Measurements from ENCODE around the gene WSB2.

Gene WSB2

GRCh38 chr12:118102609-118103008, 41.6 kb upstream of the WSB2 start:
- Histone ChIP-seq H3F3A (ENCODE audit: insufficient read depth, low read length) (no peaks in the 10 kb centered on the region), H3K4me3 (ENCODE audit: low read depth, low read length, poor library complexity, severe bottlenecking) (no peak overlapping the region), H3K9me2 (ENCODE audit: low read depth, low read length) (no peaks in the 10 kb centered on the region), H3K4me1 (ENCODE audit: insufficient read depth, low read length, severe bottlenecking) (peaks cover 7% of the 10 kb centered on the region), H3K9me3 (ENCODE audit: low read length) (no peaks in the 10 kb centered on the region), H3K36me3 (ENCODE audit: insufficient read depth, low read length) (no peaks in the 10 kb centered on the region), H4K20me1 (ENCODE audit: insufficient read depth, low read length) (no peaks in the 10 kb centered on the region), H3K4me2 (ENCODE audit: low read length) (no peak overlapping the region; the same call in 1 of the 2 replicates), H2AFZ (ENCODE audit: low read length) (no peak overlapping the region), H3K79me2 (ENCODE audit: insufficient read depth, low read length) (no peaks in the 10 kb centered on the region), H3K27ac (ENCODE audit: low read depth, low read length, poor library complexity, severe bottlenecking) (no peak overlapping the region), H3K27me3 (ENCODE audit: insufficient read depth, low read length) (no peaks in the 10 kb centered on the region), H3K9ac (ENCODE audit: low read length) (no peak overlapping the region)
- TF ChIP-seq EZH2 (IDR thresholded peaks at IDR 0.05; ENCODE audit: borderline replicate concordance, low read length) (no peak), CTCF (IDR thresholded peaks at IDR 0.05; ENCODE audit: low read length) (no peak)

- Histone ChIP-seq H3K79me2 (ENCODE audit: insufficient read depth, low read length) (no peaks in the 10 kb centered on the region), H3K4me3 (ENCODE audit: low read depth, low read length, poor library complexity, severe bottlenecking) (no peak overlapping the region), H2AFZ (ENCODE audit: low read length) (no peak overlapping the region), H3F3A (ENCODE audit: insufficient read depth, low read length) (no peaks in the 10 kb centered on the region), H3K36me3 (ENCODE audit: insufficient read depth, low read length) (no peaks in the 10 kb centered on the region), H3K9me3 (ENCODE audit: low read length) (no peaks in the 10 kb centered on the region), H3K27ac (ENCODE audit: low read depth, low read length, poor library complexity, severe bottlenecking) (no peak overlapping the region), H3K4me2 (ENCODE audit: low read length) (no peak overlapping the region), H3K9me2 (ENCODE audit: low read depth, low read length) (no peaks in the 10 kb centered on the region), H3K27me3 (ENCODE audit: insufficient read depth, low read length) (no peaks in the 10 kb centered on the region), H3K4me1 (ENCODE audit: insufficient read depth, low read length, severe bottlenecking) (peaks cover 7% of the 10 kb centered on the region), H4K20me1 (ENCODE audit: insufficient read depth, low read length) (no peaks in the 10 kb centered on the region), H3K9ac (ENCODE audit: low read length) (no peak overlapping the region)
- no peak for TF ChIP-seq EZH2 (IDR thresholded peaks at IDR 0.05; ENCODE audit: borderline replicate concordance, low read length)
- TF ChIP-seq CTCF (IDR thresholded peaks at IDR 0.05; ENCODE audit: low read length), result no peak
Measured at GRCh38 chr12:118102070-118102469, 41.1 kb upstream of the WSB2 start.

- H3K27me3 ChIP-seq (ENCODE audit: insufficient read depth, low read length), result no peaks in the 10 kb centered on the region
- no peak for TF ChIP-seq CTCF (IDR thresholded peaks at IDR 0.05; ENCODE audit: low read length)
- no peak for TF ChIP-seq EZH2 (IDR thresholded peaks at IDR 0.05; ENCODE audit: borderline replicate concordance, low read length)
Measured at GRCh38 chr12:118101051-118101450, 40.1 kb upstream of the WSB2 start.

More at GRCh38 chr12:118101051-118101450, 40.1 kb upstream of the WSB2 start:
- peaks cover 7% of the 10 kb centered on the region for H3K4me1 ChIP-seq (ENCODE audit: insufficient read depth, low read length, severe bottlenecking)
- no peak overlapping the region for H3K27ac ChIP-seq (ENCODE audit: low read depth, low read length, poor library complexity, severe bottlenecking)
- H3K4me2 ChIP-seq (ENCODE audit: low read length), result no peak overlapping the region
- H3K4me3 ChIP-seq (ENCODE audit: low read depth, low read length, poor library complexity, severe bottlenecking), result no peak overlapping the region
- no peaks in the 10 kb centered on the region for H3K9me2 ChIP-seq (ENCODE audit: low read depth, low read length)
- H2AFZ ChIP-seq (ENCODE audit: low read length), result no peak overlapping the region
- H3K9me3 ChIP-seq (ENCODE audit: low read length), result no peaks in the 10 kb centered on the region
- no peaks in the 10 kb centered on the region for H3K79me2 ChIP-seq (ENCODE audit: insufficient read depth, low read length)
- H4K20me1 ChIP-seq (ENCODE audit: insufficient read depth, low read length), result no peaks in the 10 kb centered on the region
- no peaks in the 10 kb centered on the region for H3F3A ChIP-seq (ENCODE audit: insufficient read depth, low read length)
- no peak overlapping the region for H3K9ac ChIP-seq (ENCODE audit: low read length)
- H3K36me3 ChIP-seq (ENCODE audit: insufficient read depth, low read length), result no peaks in the 10 kb centered on the region
